A673 (cell line): ENCODE measurements around the gene RPS6KC1. TPM values are rescaled to one million over a fixed set of nuclear protein-coding genes. Genes with fewer than 3 reads are reported as not detected.

ENCODE experiments used
- BruUV-seq: library from RNA; stranded (reverse); fragments of 400-500 nt; replicated peaks from 2 replicates; lab custom pipeline; 2021; lab: Mats Ljungman, UMichigan
- CTCF ChIA-PET: fragments of 300-600 bp; sonication (Branson Sonifier 250); formaldehyde crosslinking; loops from one replicate; lab custom pipeline; 2022; ENCODE audit warnings: antibody characterized with exemption; lab: Charles Lee
- POLR2A ChIA-PET: fragments of 300-600 bp; sonication (Branson Sonifier 250); formaldehyde crosslinking; loops from one replicate; lab custom pipeline; 2022; ENCODE audit warnings: antibody characterized with exemption; ENCODE audit not compliant: low non-redundant PET; lab: Charles Lee
- DNase-seq: peaks from one replicate; pipeline ENCODE4 v3.0.0-alpha.2; 2015; ENCODE audit warnings: low spot score
- H3K27ac ChIP-seq: fragments of 200-600 bp; sonication (generic); 2 replicates; pipeline ENCODE4 v1.5.1; 2016; ENCODE audit warnings: mixed run types, low read depth, mild to moderate bottlenecking, mixed read lengths, antibody characterized with exemption, low read length; ENCODE audit not compliant: poor library complexity, severe bottlenecking
- H3K27me3 ChIP-seq: fragments of 200-600 bp; sonication (generic); replicated peaks from 2 replicates; pipeline ENCODE4 v1.6.1; 2017; ENCODE audit warnings: mixed run types, low read depth, mild to moderate bottlenecking, mixed read lengths, antibody characterized with exemption, low read length; ENCODE audit not compliant: insufficient read depth, poor library complexity
- H3K36me3 ChIP-seq: fragments of 200-600 bp; sonication (generic); 2 replicates; pipeline ENCODE4 v1.6.1; 2016; ENCODE audit warnings: mixed run types, mild to moderate bottlenecking, mixed read lengths, antibody characterized with exemption, low read length; ENCODE audit not compliant: insufficient read depth, poor library complexity, severe bottlenecking
- H3K4me1 ChIP-seq: fragments of 200-600 bp; sonication (generic); 2 replicates; pipeline ENCODE4 v1.6.1; 2017; ENCODE audit warnings: mixed run types, mild to moderate bottlenecking, mixed read lengths, antibody characterized with exemption, low read length; ENCODE audit not compliant: insufficient read depth, poor library complexity, severe bottlenecking
- H3K4me3 ChIP-seq: fragments of 200-600 bp; sonication (generic); 2 replicates; pipeline ENCODE4 v1.5.1; 2016; ENCODE audit warnings: low read depth, mixed run types, mild to moderate bottlenecking, mixed read lengths, low read length; ENCODE audit not compliant: poor library complexity, severe bottlenecking
- H3K9me3 ChIP-seq: fragments of 200-600 bp; sonication (generic); 2 replicates; pipeline ENCODE4 v1.6.1; 2016; ENCODE audit warnings: mixed run types, low read depth, mild to moderate bottlenecking, mixed read lengths, antibody characterized with exemption, low read length; ENCODE audit not compliant: poor library complexity, severe bottlenecking
- EZH2 ChIP-seq: fragments of 200-600 bp; sonication (generic); IDR thresholded peaks from 2 replicates; pipeline ENCODE4 v1.6.1; 2017; ENCODE audit warnings: borderline replicate concordance, low read depth, mild to moderate bottlenecking, mixed read lengths, antibody characterized with exemption, low read length; ENCODE audit not compliant: poor library complexity, severe bottlenecking
- intact Hi-C: fragments of 100-400 bp; cut with micrococcal nuclease; formaldehyde crosslinking; loops from one replicate; pipeline ENCODE4 v1.10.0; 2022; ENCODE audit not compliant: unreplicated experiment
- total RNA-seq: library from RNA; stranded (reverse); gene quantifications from 2 replicates; pipeline ENCODE4 v1.2.3, GENCODE V29; 2021
- TF ChIP-seq, protein P1 (sequence below): fragments of 300-800, 200-600 bp; sonication (generic); conservative IDR thresholded peaks from 2 replicates; pipeline ENCODE4 v1.5.1; 2017; ENCODE audit warnings: low read depth, mild to moderate bottlenecking, antibody characterized with exemption, low read length, moderate library complexity, mixed read lengths

The RPS6KC1 gene
- total RNA-seq, 1 experiment from 2014 or later: 17.1 TPM

DNA sequence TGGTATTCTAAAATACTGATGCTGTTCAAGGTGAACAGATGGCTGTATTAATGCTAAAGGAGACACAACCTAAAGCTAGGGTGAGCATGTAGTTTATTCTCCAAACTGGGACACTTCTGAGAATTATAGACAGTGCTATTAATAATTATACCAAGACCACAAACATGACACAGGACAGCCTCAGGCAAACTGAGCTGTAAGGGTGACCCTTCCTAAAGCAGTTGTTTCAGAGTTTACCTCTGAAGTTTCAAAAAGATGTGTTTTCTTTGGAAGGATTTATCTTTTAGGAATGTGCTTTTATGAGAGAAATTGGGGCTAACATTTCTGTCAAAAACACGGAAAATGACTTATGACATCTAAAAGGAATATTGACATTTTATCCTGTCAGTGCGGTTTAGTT is 68.8 kb downstream of the RPS6KC1 start:
- Histone ChIP-seq H3K27me3 (no peaks in the 10 kb centered on the region), H3K9me3 (no peaks in the 10 kb centered on the region), H3K36me3 (no peaks in the 10 kb centered on the region), H3K27ac (no peak overlapping the region), H3K4me3 (no peak overlapping the region), H3K4me1 (no peaks in the 10 kb centered on the region)
- DNase-seq: no peak
- intact Hi-C loops: loop anchor here (5.0 kb wide), 2 partner anchors 253 to 1003 kb away; no protein-coding TSS in a partner anchor
- no peak for TF ChIP-seq EZH2
- TF ChIP-seq, protein P1, sequence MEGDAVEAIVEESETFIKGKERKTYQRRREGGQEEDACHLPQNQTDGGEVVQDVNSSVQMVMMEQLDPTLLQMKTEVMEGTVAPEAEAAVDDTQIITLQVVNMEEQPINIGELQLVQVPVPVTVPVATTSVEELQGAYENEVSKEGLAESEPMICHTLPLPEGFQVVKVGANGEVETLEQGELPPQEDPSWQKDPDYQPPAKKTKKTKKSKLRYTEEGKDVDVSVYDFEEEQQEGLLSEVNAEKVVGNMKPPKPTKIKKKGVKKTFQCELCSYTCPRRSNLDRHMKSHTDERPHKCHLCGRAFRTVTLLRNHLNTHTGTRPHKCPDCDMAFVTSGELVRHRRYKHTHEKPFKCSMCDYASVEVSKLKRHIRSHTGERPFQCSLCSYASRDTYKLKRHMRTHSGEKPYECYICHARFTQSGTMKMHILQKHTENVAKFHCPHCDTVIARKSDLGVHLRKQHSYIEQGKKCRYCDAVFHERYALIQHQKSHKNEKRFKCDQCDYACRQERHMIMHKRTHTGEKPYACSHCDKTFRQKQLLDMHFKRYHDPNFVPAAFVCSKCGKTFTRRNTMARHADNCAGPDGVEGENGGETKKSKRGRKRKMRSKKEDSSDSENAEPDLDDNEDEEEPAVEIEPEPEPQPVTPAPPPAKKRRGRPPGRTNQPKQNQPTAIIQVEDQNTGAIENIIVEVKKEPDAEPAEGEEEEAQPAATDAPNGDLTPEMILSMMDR: no peak
- CTCF ChIA-PET: no interaction called here
- BruUV-seq: no TSS peak
- POLR2A ChIA-PET: no interaction called here

- CTCF ChIA-PET: no interaction called here
- DNase-seq: no peak
- intact Hi-C loops: loop anchor here (5.0 kb wide), 2 partner anchors 252 to 1002 kb away; no protein-coding TSS in a partner anchor
- no peaks in the 10 kb centered on the region for H3K4me1 ChIP-seq
- no peak overlapping the region for H3K27ac ChIP-seq
- H3K27me3 ChIP-seq: no peaks in the 10 kb centered on the region
- H3K4me3 ChIP-seq: no peak overlapping the region
- no peaks in the 10 kb centered on the region for H3K36me3 ChIP-seq
- POLR2A ChIA-PET: no interaction called here
- no peak for TF ChIP-seq EZH2
- TF ChIP-seq, protein P1: no peak
- H3K9me3 ChIP-seq: no peaks in the 10 kb centered on the region
- BruUV-seq: no TSS peak
Observed at GRCh38 chr1:213120386-213120785, 69.3 kb downstream of the RPS6KC1 start.

DNA sequence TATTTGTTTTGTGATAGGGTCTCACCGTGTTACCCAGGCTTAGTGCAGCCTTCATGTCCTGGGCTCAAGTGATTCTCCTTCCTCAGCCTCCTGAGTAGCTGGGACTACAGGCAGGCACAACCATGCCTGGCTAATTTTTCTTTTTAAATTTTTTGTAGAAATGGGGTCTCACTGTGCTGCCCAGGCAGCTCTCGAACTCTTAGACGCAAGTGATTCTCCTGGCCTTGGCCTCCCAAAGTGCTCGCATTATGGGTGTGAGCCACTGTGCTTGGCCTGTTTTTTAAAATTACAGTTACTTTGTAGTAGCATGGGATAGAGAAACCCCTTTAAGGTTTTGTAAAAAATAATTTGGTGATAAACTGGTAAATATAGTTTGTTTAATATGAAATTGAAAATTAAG is 69.9 kb downstream of the RPS6KC1 start:
- BruUV-seq: no TSS peak
- H3K36me3 ChIP-seq: no peaks in the 10 kb centered on the region
- H3K4me3 ChIP-seq: no peak overlapping the region
- ChIA-PET CTCF (no interaction called here), POLR2A (no interaction called here)
- no peaks in the 10 kb centered on the region for H3K27me3 ChIP-seq
- TF ChIP-seq, protein P1: no peak
- TF ChIP-seq EZH2: no peak
- no peak for DNase-seq
- intact Hi-C loops: loop anchor here (5.0 kb wide), 2 partner anchors 251 to 1001 kb away; no protein-coding TSS in a partner anchor
- no peaks in the 10 kb centered on the region for H3K9me3 ChIP-seq
- H3K27ac ChIP-seq: no peak overlapping the region
- no peaks in the 10 kb centered on the region for H3K4me1 ChIP-seq
